DOHH2 (cell line): ENCODE data around the gene BBX.
"Not testable (repeated sequence)": the region's sequence is repeated elsewhere in the genome, so short reads cannot be mapped to it uniquely, and the experiment has no call there.

Experiments used
- H3F3A ChIP-seq: fragments of 200-600 bp; sonication (generic), shearing (Covaris generic); 2 replicates; pipeline ENCODE4 v1.6.0; 2016; ENCODE audit warnings: antibody characterized with exemption, mild to moderate bottlenecking; ENCODE audit not compliant: control insufficient read depth, insufficient read depth
- H3K27ac ChIP-seq: fragments of 200-600 bp; sonication (generic); 2 replicates; pipeline ENCODE4 v1.5.1; 2014; ENCODE audit warnings: low read depth, mild to moderate bottlenecking, low read length, moderate library complexity
- H3K27me3 ChIP-seq: fragments of 200-600 bp; sonication (generic); 2 replicates; pipeline ENCODE4 v1.6.1; 2014; ENCODE audit warnings: mild to moderate bottlenecking, low read length, mixed read lengths; ENCODE audit not compliant: control insufficient read depth
- H3K36me3 ChIP-seq: fragments of 200-600 bp; sonication (generic); 2 replicates; pipeline ENCODE4 v1.6.1; 2014; ENCODE audit warnings: mild to moderate bottlenecking, low read length, moderate library complexity, mixed read lengths; ENCODE audit not compliant: control insufficient read depth
- H3K4me1 ChIP-seq: fragments of 200-600 bp; sonication (generic); 2 replicates; pipeline ENCODE4 v1.6.1; 2014; ENCODE audit warnings: mild to moderate bottlenecking, low read length, mixed read lengths; ENCODE audit not compliant: control insufficient read depth
- H3K4me2 ChIP-seq: fragments of 200-600 bp; sonication (generic); 2 replicates; pipeline ENCODE4 v1.6.0; 2014; ENCODE audit warnings: mild to moderate bottlenecking, low read length, moderate library complexity
- H3K4me3 ChIP-seq: fragments of 200-600 bp; sonication (generic); 2 replicates; pipeline ENCODE4 v1.5.1; 2014; ENCODE audit warnings: mild to moderate bottlenecking, low read length, mixed read lengths
- H3K79me2 ChIP-seq: fragments of 200-600 bp; sonication (generic); 2 replicates; pipeline ENCODE4 v1.6.1; 2014; ENCODE audit warnings: mild to moderate bottlenecking, low read length, mixed read lengths; ENCODE audit not compliant: control insufficient read depth
- H3K9me2 ChIP-seq: fragments of 200-600 bp; sonication (generic); replicated peaks from 2 replicates; pipeline ENCODE4 v1.6.1; 2014; ENCODE audit warnings: mild to moderate bottlenecking, low read length, mixed read lengths; ENCODE audit not compliant: control insufficient read depth
- H3K9me3 ChIP-seq: fragments of 200-600 bp; sonication (generic); 2 replicates; pipeline ENCODE4 v1.6.1; 2014; ENCODE audit warnings: antibody characterized with exemption, low read length, mixed read lengths; ENCODE audit not compliant: control insufficient read depth, insufficient read depth
- H4K20me1 ChIP-seq: fragments of 200-600 bp; sonication (generic); 2 replicates; pipeline ENCODE4 v1.6.0; 2014; ENCODE audit warnings: low read depth, mild to moderate bottlenecking, antibody characterized with exemption, low read length, moderate library complexity; ENCODE audit not compliant: control insufficient read depth, insufficient read depth
- CTCF ChIP-seq: fragments of 200-600 bp; sonication (generic); IDR thresholded peaks from one replicate; pipeline ENCODE4 v1.5.1; 2014; ENCODE audit warnings: antibody characterized with exemption, mild to moderate bottlenecking, low read depth, low read length; ENCODE audit not compliant: poor library complexity, severe bottlenecking
- EZH2phosphoT487 ChIP-seq: fragments of 200-600 bp; sonication (generic); IDR thresholded peaks from 2 replicates; pipeline ENCODE4 v1.6.1; 2017; ENCODE audit warnings: borderline replicate concordance, mild to moderate bottlenecking, antibody characterized with exemption, low read length, moderate library complexity, mixed read lengths

The BBX gene

GRCh38 chr3:107560166-107560565 lies 37.4 kb downstream of the BBX start:
- Histone ChIP-seq H3K27ac (no peak overlapping the region), H3K4me2 (no peak overlapping the region), H3F3A (no peaks in the 10 kb centered on the region), H3K4me3 (no peak overlapping the region), H3K36me3 (no peaks in the 10 kb centered on the region), H3K9me2 (no peaks in the 10 kb centered on the region), H4K20me1 (no peaks in the 10 kb centered on the region), H3K4me1 (peaks cover 7% of the 10 kb centered on the region), H3K79me2 (peaks cover 33% of the 10 kb centered on the region), H3K9me3 (no peaks in the 10 kb centered on the region), H3K27me3 (no peaks in the 10 kb centered on the region)
- TF ChIP-seq CTCF, result no peak
- TF ChIP-seq EZH2phosphoT487, result no peak

GRCh38 chr3:107561980-107562379 lies 39.2 kb downstream of the BBX start:
- H3K4me1 ChIP-seq, result peaks cover 7% of the 10 kb centered on the region
- H3F3A ChIP-seq, result no peaks in the 10 kb centered on the region
- TF ChIP-seq CTCF (no peak), EZH2phosphoT487 (no peak)
- no peaks in the 10 kb centered on the region for H3K9me3 ChIP-seq
- H4K20me1 ChIP-seq, result no peaks in the 10 kb centered on the region
- H3K4me2 ChIP-seq, result no peak overlapping the region
- no peaks in the 10 kb centered on the region for H3K36me3 ChIP-seq
- no peaks in the 10 kb centered on the region for H3K9me2 ChIP-seq
- no peak overlapping the region for H3K4me3 ChIP-seq
- peaks cover 41% of the 10 kb centered on the region for H3K79me2 ChIP-seq
- H3K27me3 ChIP-seq, result no peaks in the 10 kb centered on the region
- H3K27ac ChIP-seq, result no peak overlapping the region

- Histone ChIP-seq H3K27ac (no peak overlapping the region), H3K36me3 (no peaks in the 10 kb centered on the region), H4K20me1 (0 out of 2 replicates have a peak, but pooled peaks cover 3% of the 10 kb centered on the region), H3K4me3 (no peak overlapping the region), H3K4me2 (no peak overlapping the region), H3F3A (no peaks in the 10 kb centered on the region), H3K4me1 (peaks cover 7% of the 10 kb centered on the region), H3K79me2 (peaks cover 45% of the 10 kb centered on the region), H3K9me2 (no peaks in the 10 kb centered on the region), H3K9me3 (no peaks in the 10 kb centered on the region), H3K27me3 (no peaks in the 10 kb centered on the region)
- no peak for TF ChIP-seq EZH2phosphoT487
- TF ChIP-seq CTCF, result no peak
Observed at GRCh38 chr3:107562969-107563529, 40.3 kb downstream of the BBX start.

- not testable (repeated sequence) for H3K4me1 ChIP-seq, H3K4me3 ChIP-seq, H3F3A ChIP-seq, H3K27me3 ChIP-seq, H3K9me3 ChIP-seq, H3K27ac ChIP-seq, H3K36me3 ChIP-seq, H3K4me2 ChIP-seq, H3K9me2 ChIP-seq, H4K20me1 ChIP-seq
- H3K79me2 ChIP-seq, result peaks cover 41% of the 10 kb centered on the region
Observed at GRCh38 chr3:107565244-107565643, 42.5 kb downstream of the BBX start.

GRCh38 chr3:107571089-107571488 lies 48.3 kb downstream of the BBX start:
- H3K9me3 ChIP-seq, H3K4me2 ChIP-seq, H4K20me1 ChIP-seq, H3K4me3 ChIP-seq, H3K27me3 ChIP-seq, H3K9me2 ChIP-seq, H3K36me3 ChIP-seq, H3K4me1 ChIP-seq, H3K27ac ChIP-seq, H3F3A ChIP-seq: not testable (repeated sequence)
- peaks cover 20% of the 10 kb centered on the region for H3K79me2 ChIP-seq

- not testable (repeated sequence) for H3K27me3 ChIP-seq, H3K9me2 ChIP-seq, H3K4me1 ChIP-seq, H3K4me2 ChIP-seq, H3K36me3 ChIP-seq, H3K27ac ChIP-seq, H4K20me1 ChIP-seq, H3K4me3 ChIP-seq, H3K9me3 ChIP-seq, H3F3A ChIP-seq
- peaks cover 17% of the 10 kb centered on the region for H3K79me2 ChIP-seq
Observed at GRCh38 chr3:107571492-107571891, 48.7 kb downstream of the BBX start.
